PC-3 (cell line): ENCODE results near the gene FGG. TPM values are rescaled to one million over a fixed set of nuclear protein-coding genes. Genes with fewer than 3 reads are reported as not detected.

Experiments used
- ATAC-seq: fragments of 200-7000 bp; cut with Tn5 transposase; 2 replicates; pipeline ENCODE4 v1.9.1; 2020; ENCODE audit warnings: mild to moderate bottlenecking, moderate library complexity
- BruUV-seq: library from RNA; stranded (reverse); fragments of 400-500 nt; replicated peaks from 2 replicates; lab custom pipeline; 2021; lab: Mats Ljungman, UMichigan
- CTCF ChIA-PET: fragments of 300-600 bp; sonication (Branson Sonifier 250); formaldehyde crosslinking; loops from one replicate; lab custom pipeline; 2022; ENCODE audit warnings: antibody characterized with exemption; lab: Charles Lee
- POLR2A ChIA-PET: fragments of 300-600 bp; sonication (Branson Sonifier 250); formaldehyde crosslinking; loops from one replicate; lab custom pipeline; 2022; ENCODE audit warnings: antibody characterized with exemption; ENCODE audit not compliant: unreplicated experiment; lab: Charles Lee
- DNase-seq: peaks from one replicate; pipeline ENCODE4 v3.0.0-alpha.2; 2015
- H2AFZ ChIP-seq: fragments of 300-600 bp; sonication (generic); 2 replicates; pipeline ENCODE4 v1.6.0; 2016; ENCODE audit warnings: antibody characterized with exemption, low read length
- H3F3A ChIP-seq: fragments of 300-600 bp; sonication (generic); one replicate; pipeline ENCODE4 v1.6.0; 2017; ENCODE audit warnings: antibody characterized with exemption, low read length, control low read depth, mild to moderate bottlenecking; ENCODE audit not compliant: unreplicated experiment
- H3K27ac ChIP-seq: fragments of 300-600 bp; sonication (generic); 2 replicates; pipeline ENCODE4 v1.5.1; 2016; ENCODE audit warnings: mild to moderate bottlenecking, low read length
- H3K27me3 ChIP-seq: fragments of 300-600 bp; sonication (generic); 2 replicates; pipeline ENCODE4 v1.6.1; 2016; ENCODE audit warnings: low read length, mixed read lengths
- H3K36me3 ChIP-seq: fragments of 300-600 bp; sonication (generic); 2 replicates; pipeline ENCODE4 v1.6.1; 2016; ENCODE audit warnings: low read depth, mixed run types, low read length, mixed read lengths
- H3K4me1 ChIP-seq: fragments of 300-600 bp; sonication (generic); 2 replicates; pipeline ENCODE4 v1.5.1; 2016; ENCODE audit warnings: low read length; ENCODE audit not compliant: insufficient read depth
- H3K4me2 ChIP-seq: fragments of 300-600 bp; sonication (generic); 2 replicates; pipeline ENCODE4 v1.6.0; 2016; ENCODE audit warnings: low read length
- H3K4me3 ChIP-seq: fragments of 300-600 bp; sonication (generic); 2 replicates; pipeline ENCODE4 v1.5.1; 2016; ENCODE audit warnings: mild to moderate bottlenecking, low read length, mixed read lengths
- H3K79me2 ChIP-seq: fragments of 300-600 bp; sonication (generic); 2 replicates; pipeline ENCODE4 v1.6.1; 2017; ENCODE audit warnings: low read length, mixed read lengths
- H3K9ac ChIP-seq: fragments of 300-600 bp; sonication (generic); 2 replicates; pipeline ENCODE4 v1.6.0; 2016; ENCODE audit warnings: mild to moderate bottlenecking, low read length
- H3K9me2 ChIP-seq: fragments of 300-600 bp; sonication (generic); replicated peaks from 2 replicates; pipeline ENCODE4 v1.6.1; 2016; ENCODE audit warnings: mixed run types, low read length, mixed read lengths
- H3K9me3 ChIP-seq: fragments of 300-600 bp; sonication (generic); 2 replicates; pipeline ENCODE4 v1.6.1; 2016; ENCODE audit warnings: low read length, mixed read lengths
- H4K20me1 ChIP-seq: fragments of 300-600 bp; sonication (generic); 2 replicates; pipeline ENCODE4 v1.6.1; 2016; ENCODE audit warnings: low read length, mixed read lengths
- CTCF ChIP-seq: fragments of 300-600 bp; sonication (generic); conservative IDR thresholded peaks from 2 replicates; pipeline ENCODE4 v1.5.1; 2017; ENCODE audit warnings: antibody characterized with exemption, low read depth, mild to moderate bottlenecking, low read length
- EZH2 ChIP-seq: fragments of 300-600 bp; sonication (generic); IDR thresholded peaks from one replicate; pipeline ENCODE4 v1.6.1; 2017; ENCODE audit warnings: antibody characterized with exemption, mild to moderate bottlenecking, low read length; ENCODE audit not compliant: unreplicated experiment
- EZH2phosphoT487 ChIP-seq: fragments of 300-600 bp; sonication (generic); IDR thresholded peaks from 2 replicates; pipeline ENCODE4 v1.6.1; 2018; ENCODE audit warnings: mild to moderate bottlenecking, antibody characterized with exemption, low read length, borderline replicate concordance
- intact Hi-C: fragments of 100-400 bp; cut with micrococcal nuclease; formaldehyde crosslinking; loops from 2 replicates; pipeline ENCODE4 v1.9.0; 2023
- total RNA-seq: library from RNA; depleted of rRNA; stranded (reverse); fragments of >200 nt; gene quantifications from 2 replicates; pipeline ENCODE4 v1.2.3, GENCODE V29; 2014

Gene FGG
- total RNA-seq, 1 experiment from 2014 or later: not detected

- H3K9me2 ChIP-seq: no peaks in the 10 kb centered on the region
- ChIA-PET POLR2A (no interaction called here), CTCF (no interaction called here)
- peaks cover 22% of the 10 kb centered on the region for H3K4me1 ChIP-seq
- no peak for DNase-seq
- H3K9me3 ChIP-seq: no peaks in the 10 kb centered on the region
- BruUV-seq: no TSS peak
- no peak overlapping the region for H3K9ac ChIP-seq
- intact Hi-C loops: no loop called here
- no peak overlapping the region for H3K4me2 ChIP-seq
- no peaks in the 10 kb centered on the region for H3F3A ChIP-seq
- H3K36me3 ChIP-seq: no peaks in the 10 kb centered on the region
- H4K20me1 ChIP-seq: no peaks in the 10 kb centered on the region
- no peak for ATAC-seq
- H2AFZ ChIP-seq: no peak overlapping the region
- H3K27ac ChIP-seq: no peak overlapping the region
- TF ChIP-seq EZH2phosphoT487 (no peak), CTCF (no peak), EZH2 (no peak)
- H3K27me3 ChIP-seq: no peaks in the 10 kb centered on the region
- no peaks in the 10 kb centered on the region for H3K79me2 ChIP-seq
- H3K4me3 ChIP-seq: no peak overlapping the region
Measured at GRCh38 chr4:154640999-154641398, 28.5 kb upstream of the FGG start.

- 0 out of 2 replicates have a peak, but pooled peaks cover 8% of the 10 kb centered on the region for H3K27me3 ChIP-seq
- no peaks in the 10 kb centered on the region for H3F3A ChIP-seq
- H3K4me1 ChIP-seq: peaks cover 7% of the 10 kb centered on the region
- H3K79me2 ChIP-seq: no peaks in the 10 kb centered on the region
- intact Hi-C loops: no loop called here
- H3K9ac ChIP-seq: no peak overlapping the region
- H3K4me3 ChIP-seq: no peak overlapping the region
- H2AFZ ChIP-seq: no peak overlapping the region
- H4K20me1 ChIP-seq: no peaks in the 10 kb centered on the region
- TF ChIP-seq EZH2phosphoT487 (no peak), EZH2 (no peak), CTCF (no peak)
- BruUV-seq: no TSS peak
- no peak overlapping the region for H3K27ac ChIP-seq
- no peak overlapping the region for H3K4me2 ChIP-seq
- ATAC-seq: no peak
- H3K9me3 ChIP-seq: no peaks in the 10 kb centered on the region
- CTCF ChIA-PET: no interaction called here
- H3K36me3 ChIP-seq: no peaks in the 10 kb centered on the region
- H3K9me2 ChIP-seq: no peaks in the 10 kb centered on the region
- no peak for DNase-seq
- POLR2A ChIA-PET: no interaction called here
Measured at GRCh38 chr4:154634058-154634457, 21.6 kb upstream of the FGG start.

- Histone ChIP-seq H3K9me3 (no peaks in the 10 kb centered on the region), H2AFZ (no peak overlapping the region), H3K36me3 (no peaks in the 10 kb centered on the region), H3K4me3 (no peak overlapping the region), H4K20me1 (no peaks in the 10 kb centered on the region), H3K9me2 (no peaks in the 10 kb centered on the region), H3K27me3 (0 out of 2 replicates have a peak, but pooled peaks cover 8% of the 10 kb centered on the region), H3K4me1 (no peaks in the 10 kb centered on the region), H3K27ac (no peak overlapping the region), H3K4me2 (no peak overlapping the region), H3F3A (no peaks in the 10 kb centered on the region), H3K79me2 (no peaks in the 10 kb centered on the region), H3K9ac (no peak overlapping the region)
- POLR2A ChIA-PET: no interaction called here
- no peak for TF ChIP-seq EZH2phosphoT487
- CTCF ChIA-PET: no interaction called here
- DNase-seq: no peak
- no peak for ATAC-seq
- intact Hi-C loops: no loop called here
- BruUV-seq: no TSS peak
Measured at GRCh38 chr4:154631828-154632227, 19.4 kb upstream of the FGG start.
